EL (cell line): ENCODE data around the gene TAPT1.
"Not testable (repeated sequence)": the region's sequence is repeated elsewhere in the genome, so short reads cannot be mapped to it uniquely, and the experiment has no call there.

Experiments used
- DNase-seq: peaks from one replicate; pipeline ENCODE4 v3.0.0-alpha.2; 2016

TAPT1 gene

DNA sequence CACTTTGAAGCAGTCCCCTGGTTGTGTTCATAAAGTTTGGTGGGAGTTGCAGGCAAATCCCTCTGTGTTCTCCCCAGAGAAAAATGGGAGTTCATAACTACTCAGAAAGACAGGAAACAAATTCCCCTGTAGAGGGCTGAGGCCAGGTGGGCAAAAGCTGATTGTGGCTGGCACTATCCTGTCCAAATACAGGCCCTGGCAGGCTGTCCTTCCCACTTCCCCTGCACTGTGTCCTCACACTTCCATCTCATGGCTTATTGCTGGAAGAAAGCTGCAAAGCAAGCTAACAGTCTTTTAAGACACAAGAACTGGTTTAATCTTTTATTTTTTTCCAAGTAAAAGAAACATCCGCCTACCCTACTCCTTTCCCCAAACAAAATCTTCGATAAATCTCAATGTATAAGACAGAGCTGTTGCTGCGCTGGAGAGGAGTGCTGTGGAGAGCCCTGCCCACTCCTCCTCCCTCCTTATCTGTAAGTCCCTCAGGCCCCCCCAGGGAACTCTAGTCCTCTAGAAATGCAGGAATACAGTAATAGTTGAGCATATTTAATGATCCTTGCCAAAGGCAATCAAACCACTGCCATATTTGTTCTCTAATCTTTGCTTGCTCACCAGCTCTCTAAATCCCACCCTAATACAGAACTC is 14.0 kb downstream of the TAPT1 start:
- no peak for DNase-seq

DNA sequence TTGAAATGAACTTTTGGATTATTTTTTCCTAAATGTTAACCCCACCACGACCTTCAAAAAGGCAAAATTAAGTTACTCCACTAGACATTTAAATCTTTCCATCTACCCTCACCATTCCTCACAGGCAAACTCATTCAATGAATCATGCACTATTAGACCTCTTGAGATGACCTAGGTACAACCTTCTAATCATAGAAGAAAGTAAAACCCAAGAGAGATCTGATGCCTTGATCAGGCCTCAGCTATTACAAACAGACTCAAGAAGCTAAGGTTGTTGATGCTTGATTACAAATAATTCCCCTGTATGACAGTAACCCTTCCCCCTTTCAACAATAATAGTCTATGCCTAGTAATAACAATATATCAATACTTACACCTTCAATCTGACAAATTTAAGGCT is 18.9 kb downstream of the TAPT1 start:
- DNase-seq: no peak

DNA sequence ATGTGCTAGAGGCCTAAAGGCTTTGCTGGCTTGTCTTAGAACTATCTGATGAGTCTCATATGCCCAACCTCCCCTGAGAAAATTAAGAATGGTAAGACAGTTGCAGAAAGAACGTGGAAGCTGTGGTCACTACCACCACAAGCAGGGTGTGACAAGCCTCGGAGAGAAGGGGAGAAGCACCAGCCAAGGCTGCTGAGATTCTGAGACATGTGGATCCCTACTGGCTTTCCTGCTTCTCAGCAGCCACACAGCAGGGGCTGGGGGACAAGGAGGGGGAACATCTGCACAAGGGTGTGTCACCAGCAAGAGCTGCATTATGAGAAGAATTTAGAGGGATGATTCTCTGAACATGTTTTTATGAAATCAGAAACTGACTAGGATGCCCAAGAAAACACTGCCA is 19.4 kb downstream of the TAPT1 start:
- no peak for DNase-seq

DNA sequence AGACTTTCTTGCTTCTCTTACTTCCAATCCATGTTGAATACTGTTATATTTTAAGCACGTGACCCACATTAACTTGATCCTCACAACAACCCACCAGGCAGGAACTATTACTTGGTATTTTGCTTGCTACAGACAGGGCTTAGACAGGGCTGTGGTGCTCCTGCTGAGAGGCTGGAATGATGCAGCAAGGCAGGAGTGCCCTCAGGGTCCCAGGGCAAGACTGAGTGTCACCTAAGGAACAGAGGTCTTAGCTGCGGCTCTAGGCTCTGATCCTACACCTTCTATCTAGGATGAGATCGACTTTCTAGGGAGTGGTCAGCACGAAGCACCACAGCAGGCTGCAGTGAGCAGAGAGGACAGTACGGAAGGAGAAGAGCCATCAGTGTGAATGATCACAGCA is 20.0 kb downstream of the TAPT1 start:
- no peak for DNase-seq

DNA sequence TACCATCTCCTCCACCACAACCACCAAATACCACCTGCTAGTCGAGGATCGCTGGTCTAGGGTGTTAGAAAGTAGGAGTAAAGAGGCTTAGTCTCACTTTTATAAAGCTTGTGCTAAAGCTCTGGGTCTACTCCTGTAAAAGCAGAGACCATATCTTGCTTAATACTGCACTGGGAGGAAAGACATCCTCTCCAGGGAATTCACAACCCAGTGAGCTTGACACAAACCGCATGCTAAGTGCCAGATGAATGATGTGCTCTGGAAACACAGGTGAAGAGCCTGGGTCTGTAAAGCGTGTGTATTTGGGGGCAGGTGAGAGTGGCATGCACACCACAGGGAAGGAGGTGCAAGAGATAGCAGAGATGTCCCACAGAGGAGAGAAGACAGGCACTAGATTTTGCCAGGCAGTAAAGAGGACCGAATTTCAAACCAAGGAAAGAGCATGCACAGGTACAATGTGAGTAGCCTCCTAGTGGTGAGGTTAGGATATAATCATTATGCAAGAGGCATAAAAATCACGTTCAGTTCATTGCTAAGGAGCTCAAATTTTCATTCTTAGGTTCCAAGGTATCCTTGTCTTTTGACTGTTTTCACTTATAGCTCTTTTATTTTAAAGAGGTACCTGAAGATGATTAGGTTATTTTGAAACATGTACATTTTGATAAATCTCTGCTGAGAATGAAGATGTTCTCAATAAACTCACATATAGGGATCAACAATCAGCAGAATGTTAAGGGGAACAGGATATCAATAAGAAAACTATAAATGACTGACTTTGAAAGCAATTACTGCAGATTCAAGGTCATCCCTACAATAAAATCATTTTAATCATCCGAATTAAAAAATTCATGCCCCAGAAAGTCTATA is 20.7 kb downstream of the TAPT1 start:
- DNase-seq: peak; percentile 4

DNA sequence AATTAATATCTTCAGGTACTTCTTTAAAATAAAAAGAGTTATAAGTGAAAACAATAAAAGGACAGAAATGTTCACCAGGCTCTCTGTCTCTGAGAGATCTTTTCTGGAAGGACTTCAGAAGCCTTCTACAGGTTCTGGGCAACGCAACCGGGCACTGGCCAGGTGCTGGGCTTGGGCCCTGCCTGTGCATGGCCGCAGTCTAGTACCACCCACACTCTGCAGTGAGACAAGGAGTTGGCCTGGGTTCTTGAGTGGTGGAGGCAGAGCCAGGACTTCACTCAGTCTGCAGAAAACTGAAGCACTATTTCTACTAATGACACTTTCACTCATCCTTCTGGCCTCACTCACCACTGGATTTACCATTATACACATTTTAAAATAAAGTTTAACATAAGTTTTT is 21.8 kb downstream of the TAPT1 start:
- no peak for DNase-seq

DNA sequence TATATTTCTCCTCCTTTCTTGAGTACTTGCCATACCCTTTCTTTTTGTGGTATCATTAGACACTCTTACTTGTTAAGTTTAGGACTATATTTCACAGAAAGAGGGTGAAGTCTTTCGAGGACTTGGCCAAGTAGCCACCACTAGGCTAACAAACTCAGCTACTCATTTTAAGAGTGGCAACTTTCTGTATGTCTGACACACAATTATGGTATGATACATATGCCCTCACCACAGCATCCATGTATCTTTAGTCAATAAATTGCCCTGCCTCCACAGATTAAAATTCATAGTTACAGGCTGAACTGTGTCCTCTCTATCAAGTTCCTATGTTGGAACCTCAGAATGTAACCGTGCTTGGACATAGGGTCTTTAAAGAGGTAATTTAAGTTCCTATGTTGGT is 23.2 kb downstream of the TAPT1 start:
- DNase-seq: no peak

- no peak for DNase-seq
Measured at GRCh38 chr4:16202598-16202997, 23.7 kb downstream of the TAPT1 start.

DNA sequence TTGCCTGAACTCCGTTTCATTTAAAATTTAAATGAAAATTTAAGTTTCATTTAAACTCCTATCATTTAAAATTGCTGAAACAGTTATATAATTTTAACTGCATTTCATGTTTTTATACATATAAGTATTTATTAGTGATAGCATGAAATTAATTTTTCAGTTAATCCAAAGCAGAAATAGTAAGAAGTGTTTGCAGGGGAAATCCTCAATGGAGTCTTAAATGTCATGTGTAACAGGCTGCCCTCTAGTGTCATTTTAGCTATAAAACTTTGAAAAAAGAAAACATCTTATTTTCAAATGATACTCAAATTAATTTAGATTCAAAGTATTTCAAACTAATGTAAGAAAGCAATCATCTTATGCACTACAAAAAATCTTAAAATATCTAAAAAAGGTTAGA is 27.2 kb downstream of the TAPT1 start:
- no peak for DNase-seq

DNA sequence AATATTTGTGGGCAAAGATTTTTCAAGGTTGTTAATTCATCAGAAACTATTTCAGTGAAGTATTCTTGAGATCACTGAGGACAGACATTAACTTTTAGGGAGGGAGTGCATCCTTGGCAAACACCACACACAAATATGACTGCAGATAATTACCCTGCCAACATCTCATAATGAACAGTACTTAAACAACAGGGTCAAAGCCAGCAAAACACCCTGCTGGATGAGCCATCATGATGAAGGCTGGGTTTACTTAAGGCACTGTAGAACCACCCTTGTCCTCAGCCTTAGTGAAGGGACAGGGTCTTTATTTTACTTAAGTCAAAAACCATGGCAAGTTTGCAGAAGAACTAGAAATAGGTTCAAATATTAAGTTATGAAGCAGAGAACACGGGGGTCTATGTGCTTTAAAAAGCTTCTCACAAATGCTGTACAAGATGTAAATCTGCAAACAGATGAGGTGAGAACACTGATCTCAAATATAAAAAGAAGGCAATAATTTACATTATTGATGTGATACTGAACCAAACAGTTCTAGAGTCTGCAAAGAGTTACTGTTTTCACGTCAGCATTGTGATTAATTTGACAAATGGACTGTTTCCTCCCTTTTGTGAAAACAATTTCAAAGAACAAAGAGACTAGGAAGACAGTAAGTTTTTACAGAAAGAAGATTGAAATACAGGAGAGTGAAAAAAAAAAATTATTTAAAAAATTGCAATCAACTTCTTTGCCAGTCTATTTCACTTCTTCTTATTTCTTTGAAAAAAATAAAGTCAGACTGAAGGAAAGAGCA is 28.2 kb downstream of the TAPT1 start:
- DNase-seq: no peak

GRCh38 chr4:16196482-16197393 is 29.5 kb downstream of the TAPT1 start:
- DNase-seq: peak; percentile 64

GRCh38 chr4:16195209-16195608 is 31.1 kb downstream of the TAPT1 start:
- no peak for DNase-seq

- not testable (repeated sequence) for DNase-seq
Measured at GRCh38 chr4:16194798-16195197, 31.5 kb downstream of the TAPT1 start.

DNA sequence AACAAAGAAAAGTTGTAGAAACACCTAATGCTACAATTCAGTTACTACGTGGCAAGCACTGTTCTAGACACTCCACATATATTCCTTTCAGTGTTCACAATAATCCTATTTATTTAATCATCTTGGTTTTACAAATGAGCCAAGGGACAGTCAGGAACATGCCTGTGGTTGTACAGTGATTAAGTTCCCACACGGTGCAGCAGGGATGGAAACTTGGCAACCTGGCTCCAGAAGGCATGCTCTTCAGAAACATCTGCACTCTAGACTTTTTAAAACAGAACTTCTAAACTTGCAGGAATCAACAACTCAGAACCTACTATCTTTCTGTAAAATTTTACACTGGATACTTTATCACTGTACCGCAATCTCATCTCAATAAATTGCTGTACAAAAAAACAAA is 32.1 kb downstream of the TAPT1 start:
- DNase-seq: no peak

GRCh38 chr4:16192631-16193518 is 33.4 kb downstream of the TAPT1 start:
- no peak for DNase-seq

DNA sequence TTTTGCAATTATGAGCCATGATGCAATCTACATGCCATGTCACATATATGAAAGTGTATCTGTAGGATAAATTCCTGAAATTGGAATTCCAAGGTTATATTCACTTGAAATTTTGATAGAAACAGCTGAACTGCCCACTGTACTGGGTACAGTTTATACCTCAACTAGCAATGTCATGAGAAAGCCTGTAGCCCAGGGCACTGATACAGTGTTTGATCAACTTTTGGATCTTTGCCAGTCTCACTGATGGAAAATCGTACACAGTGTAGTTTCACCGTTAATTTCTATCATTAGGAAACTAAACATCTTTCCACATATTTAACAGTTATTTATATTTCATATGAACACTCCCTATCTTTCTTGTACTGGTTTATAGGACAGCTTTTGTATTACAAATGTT is 34.2 kb downstream of the TAPT1 start:
- no peak for DNase-seq

GRCh38 chr4:16187455-16187854 is 38.8 kb downstream of the TAPT1 start:
- DNase-seq: peak; percentile 6

- no peak for DNase-seq
Measured at GRCh38 chr4:16186986-16187385, 39.3 kb downstream of the TAPT1 start.

- no peak for DNase-seq
Measured at GRCh38 chr4:16183604-16184003, 42.7 kb downstream of the TAPT1 start.

GRCh38 chr4:16176621-16177020 is 49.6 kb downstream of the TAPT1 start:
- no peak for DNase-seq

DNA sequence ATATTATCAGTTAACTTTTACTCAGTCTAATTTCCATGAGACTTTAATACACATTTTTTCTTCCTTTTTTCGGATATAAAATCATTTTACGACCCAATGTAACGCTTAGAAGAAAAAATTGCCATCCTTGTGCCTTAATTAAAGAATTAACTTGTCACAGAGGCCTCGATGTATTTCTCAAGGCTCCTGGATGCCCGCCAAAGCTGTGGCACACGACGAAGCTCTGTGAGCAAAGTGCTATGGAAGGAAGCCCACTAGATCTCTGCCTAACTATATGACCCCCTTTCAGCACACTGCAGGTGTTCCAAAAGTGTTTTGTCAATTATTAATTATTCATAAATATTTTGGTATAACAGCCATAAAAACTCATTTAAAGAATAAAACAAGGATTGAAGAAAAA is 54.4 kb downstream of the TAPT1 start:
- no peak for DNase-seq

GRCh38 chr4:16169490-16169889 is 56.8 kb downstream of the TAPT1 start:
- DNase-seq: no peak
